GM20000 (cell line): Measurements from ENCODE around the gene SYDE1.

Experiments
- DNase-seq: peaks from one replicate; pipeline ENCODE4 v3.0.0; 2012; ENCODE audit warnings: low spot score
- CTCF ChIP-seq: IDR thresholded peaks from 2 replicates; pipeline ENCODE4 v1.5.1; 2012; ENCODE audit warnings: mild to moderate bottlenecking, control low read depth; ENCODE audit errors: extremely low read depth, missing control alignments

SYDE1 gene

GRCh38 chr19:15115762-15116615 lies 8.8 kb downstream of the SYDE1 start:
- DNase-seq, result no peak

GRCh38 chr19:15116856-15117255 lies 9.7 kb downstream of the SYDE1 start:
- DNase-seq, result no peak
- TF ChIP-seq CTCF, result no peak

More at GRCh38 chr19:15115762-15116615, 8.8 kb downstream of the SYDE1 start:
- TF ChIP-seq CTCF, result no peak

- TF ChIP-seq CTCF, result no peak
- no peak for DNase-seq
Measured at GRCh38 chr19:15118248-15118647, 11.0 kb downstream of the SYDE1 start.

GRCh38 chr19:15118789-15119494 lies 11.7 kb downstream of the SYDE1 start:
- DNase-seq, result no peak
- TF ChIP-seq CTCF, result no peak

- DNase-seq, result no peak
- no peak for TF ChIP-seq CTCF
Measured at GRCh38 chr19:15120135-15121026, 13.2 kb downstream of the SYDE1 start.

GRCh38 chr19:15122331-15123030 lies 15.3 kb downstream of the SYDE1 start:
- no peak for DNase-seq
- no peak for TF ChIP-seq CTCF
